GM19452 (cell line): Measurements from ENCODE around the gene NOXO1.
"Not testable (repeated sequence)": the region's sequence is repeated elsewhere in the genome, so short reads cannot be mapped to it uniquely, and the experiment has no call there.

ENCODE experiments used
- ATAC-seq: cut with Tn5 transposase; IDR thresholded peaks from one replicate; pipeline ENCODE4 v1.9.1; 2021; ENCODE audit not compliant: unreplicated experiment

NOXO1 gene

GRCh38 chr16:1942810-1943726 lies 38.2 kb downstream of the NOXO1 start, which contains the start of gene MSRB1:
Gene MSRB1 (minus strand): TSS chr16:1943199. CDS start chr16:1943156, 43 bp downstream.
- peak; percentile 93 for ATAC-seq

- no peak for ATAC-seq
These were observed 39.0 kb downstream of the NOXO1 start for GRCh38 chr16:1942047-1942809.

- ATAC-seq, result no peak
These were observed 39.9 kb downstream of the NOXO1 start for GRCh38 chr16:1941162-1942046.

GRCh38 chr16:1940273-1941161 lies 40.8 kb downstream of the NOXO1 start:
- ATAC-seq, result no peak

- ATAC-seq, result not testable (repeated sequence)
These were observed 41.4 kb downstream of the NOXO1 start for GRCh38 chr16:1939833-1940232.

- no peak for ATAC-seq
These were observed 42.4 kb downstream of the NOXO1 start for GRCh38 chr16:1938910-1939309.

- no peak for ATAC-seq
These were observed 43.0 kb downstream of the NOXO1 start for GRCh38 chr16:1938316-1938715.

- ATAC-seq, result no peak
These were observed 44.3 kb downstream of the NOXO1 start for GRCh38 chr16:1936945-1937479.

- no peak for ATAC-seq
These were observed 48.1 kb downstream of the NOXO1 start for GRCh38 chr16:1933097-1933661.

- no peak for ATAC-seq
These were observed 48.9 kb downstream of the NOXO1 start for GRCh38 chr16:1932050-1933028.

- no peak for ATAC-seq
These were observed 50.9 kb downstream of the NOXO1 start for GRCh38 chr16:1930338-1930720.

- peak; percentile 90 for ATAC-seq
These were observed 51.5 kb downstream of the NOXO1 start for GRCh38 chr16:1929578-1930337.

- ATAC-seq, result no peak
These were observed 52.2 kb downstream of the NOXO1 start for GRCh38 chr16:1929105-1929504.
